Measurements from ENCODE around the gene KCNK3.

Gene KCNK3

GRCh38 chr2:26666671-26667070, 25.9 kb upstream of the KCNK3 start:
- Histone ChIP-seq H3K36me3 (ENCODE audit: control insufficient read depth, insufficient read depth, low read length) (no peaks in the 10 kb centered on the region), H3K4me3 (ENCODE audit: low read length) (no peak overlapping the region), H3K9me3 (ENCODE audit: control insufficient read depth, insufficient read depth, low read length) (no peaks in the 10 kb centered on the region), H3K27me3 (ENCODE audit: control insufficient read depth, insufficient read depth, low read length) (no peaks in the 10 kb centered on the region), H3K27ac (ENCODE audit: low read length) (no peak overlapping the region), H3K4me1 (ENCODE audit: control insufficient read depth, insufficient read depth, low read length) (no peaks in the 10 kb centered on the region)
- WGBS (ENCODE audit: insufficient coverage, insufficient read length), result no CpG with 5 or more reads among the region's 2 CpGs
- DNase-seq (ENCODE audit: low read depth, low spot score), result no peak

- no peaks in the 10 kb centered on the region for H3K4me1 ChIP-seq (ENCODE audit: control insufficient read depth, insufficient read depth, low read length)
- no peaks in the 10 kb centered on the region for H3K9me3 ChIP-seq (ENCODE audit: control insufficient read depth, insufficient read depth, low read length)
- H3K27ac ChIP-seq (ENCODE audit: low read length), result no peak overlapping the region
- no peaks in the 10 kb centered on the region for H3K27me3 ChIP-seq (ENCODE audit: control insufficient read depth, insufficient read depth, low read length)
- no peak overlapping the region for H3K4me3 ChIP-seq (ENCODE audit: low read length)
- no peak for DNase-seq (ENCODE audit: low read depth, low spot score)
- no CpG with 5 or more reads among the region's 4 CpGs for WGBS (ENCODE audit: insufficient coverage, insufficient read length)
- no peaks in the 10 kb centered on the region for H3K36me3 ChIP-seq (ENCODE audit: control insufficient read depth, insufficient read depth, low read length)
These were observed 24.5 kb upstream of the KCNK3 start for GRCh38 chr2:26668041-26668440.

GRCh38 chr2:26668856-26669750, 23.4 kb upstream of the KCNK3 start:
- DNase-seq (ENCODE audit: low read depth, low spot score), result no peak
- Histone ChIP-seq H3K4me1 (ENCODE audit: control insufficient read depth, insufficient read depth, low read length) (no peaks in the 10 kb centered on the region), H3K9me3 (ENCODE audit: control insufficient read depth, insufficient read depth, low read length) (no peaks in the 10 kb centered on the region), H3K27ac (ENCODE audit: low read length) (no peak overlapping the region), H3K36me3 (ENCODE audit: control insufficient read depth, insufficient read depth, low read length) (no peaks in the 10 kb centered on the region), H3K4me3 (ENCODE audit: low read length) (no peak overlapping the region), H3K27me3 (ENCODE audit: control insufficient read depth, insufficient read depth, low read length) (no peaks in the 10 kb centered on the region)
- WGBS (ENCODE audit: insufficient coverage, insufficient read length), result no CpG with 5 or more reads among the region's 8 CpGs

- no CpG with 5 or more reads among the region's 3 CpGs for WGBS (ENCODE audit: insufficient coverage, insufficient read length)
- H3K9me3 ChIP-seq (ENCODE audit: control insufficient read depth, insufficient read depth, low read length), result no peaks in the 10 kb centered on the region
These were observed 22.4 kb upstream of the KCNK3 start for GRCh38 chr2:26670171-26670570.

GRCh38 chr2:26670931-26671460, 21.5 kb upstream of the KCNK3 start:
- no peak for DNase-seq (ENCODE audit: low read depth, low spot score)
- Histone ChIP-seq H3K27me3 (ENCODE audit: control insufficient read depth, insufficient read depth, low read length) (no peaks in the 10 kb centered on the region), H3K9me3 (ENCODE audit: control insufficient read depth, insufficient read depth, low read length) (no peaks in the 10 kb centered on the region), H3K4me1 (ENCODE audit: control insufficient read depth, insufficient read depth, low read length) (no peaks in the 10 kb centered on the region), H3K4me3 (ENCODE audit: low read length) (no peak overlapping the region), H3K36me3 (ENCODE audit: control insufficient read depth, insufficient read depth, low read length) (no peaks in the 10 kb centered on the region), H3K27ac (ENCODE audit: low read length) (no peak overlapping the region)
- no CpG with 5 or more reads among the region's 5 CpGs for WGBS (ENCODE audit: insufficient coverage, insufficient read length)

More at GRCh38 chr2:26670171-26670570, 22.4 kb upstream of the KCNK3 start:
- Histone ChIP-seq H3K4me3 (ENCODE audit: low read length) (no peak overlapping the region), H3K27ac (ENCODE audit: low read length) (no peak overlapping the region), H3K27me3 (ENCODE audit: control insufficient read depth, insufficient read depth, low read length) (no peaks in the 10 kb centered on the region), H3K36me3 (ENCODE audit: control insufficient read depth, insufficient read depth, low read length) (no peaks in the 10 kb centered on the region), H3K4me1 (ENCODE audit: control insufficient read depth, insufficient read depth, low read length) (no peaks in the 10 kb centered on the region)
- no peak for DNase-seq (ENCODE audit: low read depth, low spot score)

GRCh38 chr2:26671691-26672090, 20.8 kb upstream of the KCNK3 start:
- WGBS (ENCODE audit: insufficient coverage, insufficient read length), result no CpG with 5 or more reads among the region's 5 CpGs
- H3K4me1 ChIP-seq (ENCODE audit: control insufficient read depth, insufficient read depth, low read length), result no peaks in the 10 kb centered on the region
- no peak overlapping the region for H3K27ac ChIP-seq (ENCODE audit: low read length)
- H3K9me3 ChIP-seq (ENCODE audit: control insufficient read depth, insufficient read depth, low read length), result no peaks in the 10 kb centered on the region
- H3K4me3 ChIP-seq (ENCODE audit: low read length), result no peak overlapping the region
- no peaks in the 10 kb centered on the region for H3K36me3 ChIP-seq (ENCODE audit: control insufficient read depth, insufficient read depth, low read length)
- no peak for DNase-seq (ENCODE audit: low read depth, low spot score)
- no peaks in the 10 kb centered on the region for H3K27me3 ChIP-seq (ENCODE audit: control insufficient read depth, insufficient read depth, low read length)

GRCh38 chr2:26672112-26672817, 20.3 kb upstream of the KCNK3 start:
- WGBS (ENCODE audit: insufficient coverage, insufficient read length), result no CpG with 5 or more reads among the region's 11 CpGs
- no peak for DNase-seq (ENCODE audit: low read depth, low spot score)
- no peaks in the 10 kb centered on the region for H3K4me1 ChIP-seq (ENCODE audit: control insufficient read depth, insufficient read depth, low read length)
- H3K9me3 ChIP-seq (ENCODE audit: control insufficient read depth, insufficient read depth, low read length), result no peaks in the 10 kb centered on the region
- H3K27ac ChIP-seq (ENCODE audit: low read length), result no peak overlapping the region
- H3K36me3 ChIP-seq (ENCODE audit: control insufficient read depth, insufficient read depth, low read length), result no peaks in the 10 kb centered on the region
- no peaks in the 10 kb centered on the region for H3K27me3 ChIP-seq (ENCODE audit: control insufficient read depth, insufficient read depth, low read length)
- no peak overlapping the region for H3K4me3 ChIP-seq (ENCODE audit: low read length)

GRCh38 chr2:26672818-26673393, 19.6 kb upstream of the KCNK3 start:
- no CpG with 5 or more reads among the region's 9 CpGs for WGBS (ENCODE audit: insufficient coverage, insufficient read length)
- DNase-seq (ENCODE audit: low read depth, low spot score), result no peak
- Histone ChIP-seq H3K9me3 (ENCODE audit: control insufficient read depth, insufficient read depth, low read length) (no peaks in the 10 kb centered on the region), H3K36me3 (ENCODE audit: control insufficient read depth, insufficient read depth, low read length) (no peaks in the 10 kb centered on the region), H3K4me1 (ENCODE audit: control insufficient read depth, insufficient read depth, low read length) (no peaks in the 10 kb centered on the region), H3K27ac (ENCODE audit: low read length) (no peak overlapping the region), H3K4me3 (ENCODE audit: low read length) (no peak overlapping the region), H3K27me3 (ENCODE audit: control insufficient read depth, insufficient read depth, low read length) (no peaks in the 10 kb centered on the region)

- Histone ChIP-seq H3K9me3 (ENCODE audit: control insufficient read depth, insufficient read depth, low read length) (no peaks in the 10 kb centered on the region), H3K36me3 (ENCODE audit: control insufficient read depth, insufficient read depth, low read length) (no peaks in the 10 kb centered on the region), H3K4me3 (ENCODE audit: low read length) (no peak overlapping the region), H3K4me1 (ENCODE audit: control insufficient read depth, insufficient read depth, low read length) (no peaks in the 10 kb centered on the region), H3K27me3 (ENCODE audit: control insufficient read depth, insufficient read depth, low read length) (no peaks in the 10 kb centered on the region), H3K27ac (ENCODE audit: low read length) (no peak overlapping the region)
- no CpG with 5 or more reads among the region's 14 CpGs for WGBS (ENCODE audit: insufficient coverage, insufficient read length)
- no peak for DNase-seq (ENCODE audit: low read depth, low spot score)
These were observed 18.3 kb upstream of the KCNK3 start for GRCh38 chr2:26674002-26674751.

- no peaks in the 10 kb centered on the region for H3K4me1 ChIP-seq (ENCODE audit: control insufficient read depth, insufficient read depth, low read length)
- no peaks in the 10 kb centered on the region for H3K36me3 ChIP-seq (ENCODE audit: control insufficient read depth, insufficient read depth, low read length)
- H3K27ac ChIP-seq (ENCODE audit: low read length), result no peak overlapping the region
- H3K4me3 ChIP-seq (ENCODE audit: low read length), result no peak overlapping the region
- DNase-seq (ENCODE audit: low read depth, low spot score), result no peak
- no CpG with 5 or more reads among the region's 13 CpGs for WGBS (ENCODE audit: insufficient coverage, insufficient read length)
- H3K27me3 ChIP-seq (ENCODE audit: control insufficient read depth, insufficient read depth, low read length), result no peaks in the 10 kb centered on the region
- H3K9me3 ChIP-seq (ENCODE audit: control insufficient read depth, insufficient read depth, low read length), result no peaks in the 10 kb centered on the region
These were observed 17.8 kb upstream of the KCNK3 start for GRCh38 chr2:26674771-26675170.

Data from iPS DF 6.9 (cell line).